ENCODE measurements around the gene LHFPL2.

LHFPL2 gene

DNA sequence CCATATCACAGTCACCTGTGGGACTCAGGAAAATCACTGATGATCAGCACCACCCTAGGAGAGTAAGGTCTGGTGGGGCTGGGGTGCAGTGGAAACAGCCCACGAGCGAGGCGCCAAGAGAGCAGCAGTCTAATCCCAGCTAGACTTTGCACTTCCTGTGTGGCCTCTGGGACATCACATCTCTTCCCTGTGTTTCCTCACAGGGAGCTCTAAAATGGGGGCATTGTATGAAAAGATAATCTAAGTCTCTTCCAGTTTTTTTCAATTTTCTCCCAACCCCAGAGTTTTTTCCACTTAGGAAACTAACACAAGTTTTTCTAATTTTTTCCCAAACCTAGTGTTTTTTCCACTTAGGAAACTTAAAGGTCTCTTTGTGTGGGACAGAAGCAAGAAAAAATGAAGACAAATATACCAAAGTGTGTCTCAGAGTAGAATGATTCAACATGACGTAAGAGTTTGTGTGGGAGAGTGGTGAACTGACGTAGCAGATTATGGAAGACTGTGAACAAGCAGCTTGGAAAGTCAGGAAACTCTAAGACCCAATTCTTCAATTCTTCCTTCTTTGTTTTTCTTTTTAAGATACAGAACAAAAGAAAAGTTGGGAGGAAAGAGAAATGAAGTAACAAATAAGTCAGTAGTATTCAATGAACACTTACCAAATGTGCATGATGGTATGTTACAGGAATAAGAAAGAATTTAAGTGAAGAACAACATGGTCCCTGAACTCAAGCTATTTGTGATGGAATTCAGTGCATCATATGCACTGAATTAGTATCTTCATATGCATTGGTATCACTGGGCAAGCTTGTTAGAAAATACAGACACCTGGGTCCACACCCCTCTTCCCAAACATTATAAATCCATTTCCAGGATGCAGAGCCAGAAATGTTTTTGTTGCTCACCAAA, 51.3 kb downstream of the LHFPL2 start:
- no peak for DNase-seq (ENCODE audit: low read depth in 2 of 2)

GRCh38 chr5:78595458-78595921, 53.1 kb downstream of the LHFPL2 start:
- no peak for DNase-seq (ENCODE audit: low read depth in 2 of 2)

- DNase-seq (ENCODE audit: low read depth in 2 of 2) = no peak
Observed at GRCh38 chr5:78594610-78595457, 53.7 kb downstream of the LHFPL2 start.

- no peak for DNase-seq (ENCODE audit: low read depth in 2 of 2)
Observed at GRCh38 chr5:78594021-78594420, 54.6 kb downstream of the LHFPL2 start.

DNA sequence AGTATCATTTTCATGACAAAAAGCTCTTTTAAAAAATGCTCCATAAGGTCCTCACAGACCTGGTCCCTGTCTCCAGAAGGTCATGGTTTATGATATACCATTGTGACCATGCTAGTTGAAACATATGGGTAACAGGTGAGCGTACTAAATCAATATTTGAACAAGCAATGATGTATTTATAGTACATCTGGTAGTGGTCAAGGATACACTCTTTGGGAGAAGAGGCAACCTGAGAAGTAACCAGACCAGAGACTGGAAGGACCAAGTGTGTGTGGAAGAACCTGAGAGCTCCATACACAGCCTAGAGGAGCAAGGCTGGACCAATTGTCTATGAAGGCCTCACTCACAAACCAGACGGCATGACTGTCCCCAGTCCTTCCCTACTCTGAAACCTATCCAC, 55.1 kb downstream of the LHFPL2 start:
- no peak for DNase-seq (ENCODE audit: low read depth in 2 of 2)

DNA sequence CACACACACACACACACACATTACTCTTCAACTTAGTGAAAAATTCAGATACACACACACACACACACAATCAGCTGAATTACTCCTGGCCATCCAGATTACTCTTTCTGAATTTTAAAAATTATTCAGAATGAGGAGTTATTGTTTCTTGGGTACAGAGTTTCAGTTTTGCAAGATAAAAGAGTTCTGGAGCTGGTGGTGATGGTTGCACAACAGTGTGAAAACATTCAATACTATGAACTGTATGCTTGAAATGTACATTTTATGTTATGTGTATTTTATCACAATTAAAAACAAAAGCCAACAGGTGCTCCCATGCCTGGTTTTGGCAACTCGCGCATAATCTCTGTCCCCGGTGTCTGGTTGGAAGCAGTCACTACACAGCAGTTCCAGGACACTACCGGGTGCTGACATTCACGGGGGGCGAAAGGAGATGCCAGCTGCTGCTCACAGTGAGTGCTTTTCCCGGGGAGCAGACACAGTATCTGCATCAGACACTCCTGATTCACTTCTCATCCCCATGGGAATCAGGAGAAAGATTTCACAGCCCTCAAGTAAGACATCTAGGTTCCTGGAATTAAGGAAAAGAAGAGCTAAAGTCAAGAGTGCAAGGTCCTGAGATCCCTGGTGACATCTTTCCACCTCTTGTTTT, 55.7 kb downstream of the LHFPL2 start:
- no peak for DNase-seq (ENCODE audit: low read depth in 2 of 2)

GRCh38 chr5:78591972-78592700, 56.4 kb downstream of the LHFPL2 start:
- no peak for DNase-seq (ENCODE audit: low read depth in 2 of 2)

- no peak for DNase-seq (ENCODE audit: low read depth in 2 of 2)
Observed at GRCh38 chr5:78591138-78591612, 57.4 kb downstream of the LHFPL2 start.

DNA sequence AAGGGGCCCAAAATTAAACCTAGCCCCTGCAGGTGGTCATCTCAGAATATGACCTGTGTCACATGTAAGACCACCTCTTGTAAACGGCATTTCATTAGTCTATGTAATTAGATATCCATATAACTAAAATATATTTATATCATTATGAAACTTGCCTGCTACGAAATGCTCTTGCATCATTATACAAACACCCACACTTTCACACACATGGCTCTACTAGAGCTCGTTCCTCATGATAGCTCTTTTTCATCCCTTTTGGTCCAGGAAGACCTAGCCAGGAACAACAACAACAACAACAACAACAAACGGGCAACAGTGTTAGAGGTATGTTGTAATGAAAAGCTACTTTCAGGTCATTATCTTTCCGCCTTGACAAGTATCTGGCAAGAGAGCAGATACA, 58.6 kb downstream of the LHFPL2 start:
- no peak for DNase-seq (ENCODE audit: low read depth in 2 of 2)

- no peak for DNase-seq (ENCODE audit: low read depth in 2 of 2)
Observed at GRCh38 chr5:78588507-78588906, 60.1 kb downstream of the LHFPL2 start.

DNA sequence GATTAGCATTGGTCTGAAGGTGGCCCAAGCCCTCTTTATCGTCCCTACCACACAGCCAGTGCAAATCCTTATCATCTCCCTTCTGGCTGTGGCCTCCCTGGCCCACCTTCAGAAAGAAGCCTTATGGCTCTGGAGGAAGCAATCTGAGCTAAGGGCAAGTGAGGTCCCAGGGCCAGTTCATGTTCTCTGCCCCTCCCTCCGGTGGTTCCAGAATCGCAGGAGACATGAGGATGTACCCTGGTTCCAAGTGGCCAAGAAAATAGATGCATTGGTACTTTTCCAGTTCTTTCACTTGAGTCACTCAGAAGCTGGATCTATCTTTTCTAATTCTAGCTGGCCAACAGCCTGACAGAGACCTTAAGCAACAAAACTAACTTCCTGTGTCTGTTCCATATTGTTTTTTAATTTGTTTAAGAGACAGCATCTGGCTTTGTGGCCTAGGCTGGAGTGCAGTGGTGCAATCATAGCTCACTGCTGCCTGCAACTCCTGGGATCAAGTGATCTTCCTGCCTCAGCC, 60.7 kb downstream of the LHFPL2 start:
- DNase-seq (ENCODE audit: low read depth in 2 of 2) = no peak

DNA sequence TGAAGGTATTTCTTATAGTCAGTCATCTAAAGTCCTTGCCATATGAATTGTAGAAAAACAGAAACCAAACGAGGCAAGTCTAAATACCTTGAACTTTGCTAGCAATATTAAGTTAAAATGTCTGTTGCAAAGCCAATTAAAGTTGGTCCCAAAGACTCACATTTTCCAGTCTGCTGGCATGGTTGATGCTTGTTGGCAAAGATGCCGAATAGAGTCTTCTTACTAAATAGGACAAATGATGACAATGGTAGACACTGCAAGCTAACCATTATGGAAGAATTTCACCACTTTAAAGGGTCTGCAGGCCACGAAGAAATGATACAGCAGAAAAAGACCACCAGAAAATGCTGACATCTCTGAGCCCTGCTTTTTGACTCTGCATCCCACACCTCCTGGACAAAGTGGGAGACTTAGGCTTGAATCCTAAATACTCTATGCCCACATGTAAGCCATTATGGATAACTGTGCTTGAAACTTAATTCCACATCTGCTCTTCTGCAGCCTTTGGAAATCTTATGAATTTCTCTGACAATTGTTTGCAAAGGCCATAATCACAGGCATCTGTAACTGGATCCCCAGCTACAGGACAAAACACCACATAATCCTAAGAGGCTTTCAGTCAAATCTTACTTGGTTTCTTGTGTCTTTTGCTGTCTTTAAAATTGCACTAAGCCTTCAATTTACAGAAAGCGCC, 61.3 kb downstream of the LHFPL2 start:
- DNase-seq (ENCODE audit: low read depth in 2 of 2) = no peak

- no peak for DNase-seq (ENCODE audit: low read depth in 2 of 2)
Observed at GRCh38 chr5:78586251-78586650, 62.3 kb downstream of the LHFPL2 start.

GRCh38 chr5:78578015-78578414, 70.6 kb downstream of the LHFPL2 start:
- no peak for DNase-seq (ENCODE audit: low read depth in 2 of 2)

GRCh38 chr5:78577071-78577807, 71.3 kb downstream of the LHFPL2 start:
- no peak for DNase-seq (ENCODE audit: low read depth in 2 of 2)

- no peak for DNase-seq (ENCODE audit: low read depth in 2 of 2)
Observed at GRCh38 chr5:78576376-78576775, 72.2 kb downstream of the LHFPL2 start.

- no peak for DNase-seq (ENCODE audit: low read depth in 2 of 2)
Observed at GRCh38 chr5:78574731-78575161, 73.8 kb downstream of the LHFPL2 start.

- no peak for DNase-seq (ENCODE audit: low read depth in 2 of 2)
Observed at GRCh38 chr5:78574131-78574673, 74.4 kb downstream of the LHFPL2 start.

DNA sequence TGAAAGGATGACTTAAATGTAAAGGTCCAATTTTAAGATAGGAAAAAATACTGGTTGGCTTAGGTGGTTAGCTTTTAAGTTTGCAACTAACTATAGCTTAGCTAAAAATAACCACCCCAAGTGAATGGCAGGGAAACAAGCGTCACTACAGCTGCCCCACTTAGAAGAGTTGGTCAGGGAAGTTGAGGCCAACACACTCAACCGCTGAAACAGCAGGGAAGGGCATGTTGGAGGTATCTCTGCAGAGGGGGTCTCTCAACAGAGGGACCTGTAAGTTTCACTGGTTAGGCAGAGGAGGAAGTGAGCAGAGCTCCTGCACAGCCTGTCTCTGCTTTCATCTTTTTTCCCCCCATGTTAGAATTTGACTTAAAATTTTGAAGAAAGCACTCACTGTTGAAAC, 75.3 kb downstream of the LHFPL2 start:
- DNase-seq (ENCODE audit: low read depth in 2 of 2) = no peak

Measured in stimulated activated CD4-positive, alpha-beta T cell treated with anti-CD3 and anti-CD28 coated beads, Interleukin-4, amount 100 ng/mL, for 48 hours (primary cell).